Jurkat, Clone E6-1 (cell line): ENCODE results near the gene COPS6.
"Not testable (repeated sequence)": the region's sequence is repeated elsewhere in the genome, so short reads cannot be mapped to it uniquely, and the experiment has no call there.

ENCODE experiments used
- DNase-seq: peaks from one replicate; pipeline ENCODE4 v3.0.0-alpha.2; 2011; ENCODE audit warnings: low read depth, low spot score
- H3K4me3 ChIP-seq: 2 replicates; pipeline ENCODE4 v1.5.1; 2011; ENCODE audit warnings: mild to moderate bottlenecking, low read length, control low read depth, moderate library complexity

The COPS6 gene

GRCh38 chr7:100120733-100121036 lies 31.9 kb downstream of the COPS6 start:
- H3K4me3 ChIP-seq: peak overlapping the region; percentile 80
- no peak for DNase-seq

GRCh38 chr7:100122067-100122466 lies 33.3 kb downstream of the COPS6 start:
- no peak for DNase-seq
- no peak overlapping the region for H3K4me3 ChIP-seq

- DNase-seq: no peak
- no peak overlapping the region for H3K4me3 ChIP-seq
Measured at GRCh38 chr7:100122568-100122967, 33.8 kb downstream of the COPS6 start.

GRCh38 chr7:100124301-100125230 lies 35.8 kb downstream of the COPS6 start:
- no peak overlapping the region for H3K4me3 ChIP-seq

DNA sequence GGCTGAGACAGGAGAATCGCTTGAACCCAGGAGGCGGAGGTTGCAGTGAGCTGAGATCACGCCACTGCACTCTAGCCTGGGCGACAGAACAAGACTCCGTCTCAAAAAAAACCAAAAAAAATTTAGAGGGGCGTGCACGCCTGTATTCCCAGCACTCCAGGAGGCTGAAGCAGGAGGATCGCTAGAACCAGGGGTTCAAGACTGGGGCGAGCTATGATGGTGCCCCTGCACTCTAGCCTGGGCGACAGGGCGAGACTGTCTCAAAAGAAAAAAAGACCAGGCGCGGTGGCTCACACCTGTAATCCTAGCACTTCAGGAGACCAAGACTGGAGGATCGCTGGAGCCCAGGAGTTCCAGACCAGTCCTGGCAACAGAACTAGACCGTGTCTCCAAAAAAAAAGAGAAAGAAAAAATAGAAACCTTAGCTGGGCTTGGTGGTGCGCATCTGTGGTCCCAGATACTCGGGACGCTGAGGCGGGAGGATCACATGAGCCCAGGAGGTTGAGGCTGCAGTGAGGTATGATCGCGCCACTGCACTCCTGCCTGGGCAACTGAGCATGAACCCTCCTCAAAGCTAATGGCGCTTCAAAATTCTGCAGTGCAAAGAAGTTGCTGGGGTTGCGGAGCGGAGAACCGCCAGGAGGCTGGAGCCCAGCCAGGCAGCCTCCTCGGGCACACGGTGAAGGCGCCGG lies 37.6 kb downstream of the COPS6 start:
- no peak for DNase-seq
- H3K4me3 ChIP-seq: peak overlapping the region; percentile 92

More at GRCh38 chr7:100124301-100125230, 35.8 kb downstream of the COPS6 start:
- DNase-seq: no peak

DNA sequence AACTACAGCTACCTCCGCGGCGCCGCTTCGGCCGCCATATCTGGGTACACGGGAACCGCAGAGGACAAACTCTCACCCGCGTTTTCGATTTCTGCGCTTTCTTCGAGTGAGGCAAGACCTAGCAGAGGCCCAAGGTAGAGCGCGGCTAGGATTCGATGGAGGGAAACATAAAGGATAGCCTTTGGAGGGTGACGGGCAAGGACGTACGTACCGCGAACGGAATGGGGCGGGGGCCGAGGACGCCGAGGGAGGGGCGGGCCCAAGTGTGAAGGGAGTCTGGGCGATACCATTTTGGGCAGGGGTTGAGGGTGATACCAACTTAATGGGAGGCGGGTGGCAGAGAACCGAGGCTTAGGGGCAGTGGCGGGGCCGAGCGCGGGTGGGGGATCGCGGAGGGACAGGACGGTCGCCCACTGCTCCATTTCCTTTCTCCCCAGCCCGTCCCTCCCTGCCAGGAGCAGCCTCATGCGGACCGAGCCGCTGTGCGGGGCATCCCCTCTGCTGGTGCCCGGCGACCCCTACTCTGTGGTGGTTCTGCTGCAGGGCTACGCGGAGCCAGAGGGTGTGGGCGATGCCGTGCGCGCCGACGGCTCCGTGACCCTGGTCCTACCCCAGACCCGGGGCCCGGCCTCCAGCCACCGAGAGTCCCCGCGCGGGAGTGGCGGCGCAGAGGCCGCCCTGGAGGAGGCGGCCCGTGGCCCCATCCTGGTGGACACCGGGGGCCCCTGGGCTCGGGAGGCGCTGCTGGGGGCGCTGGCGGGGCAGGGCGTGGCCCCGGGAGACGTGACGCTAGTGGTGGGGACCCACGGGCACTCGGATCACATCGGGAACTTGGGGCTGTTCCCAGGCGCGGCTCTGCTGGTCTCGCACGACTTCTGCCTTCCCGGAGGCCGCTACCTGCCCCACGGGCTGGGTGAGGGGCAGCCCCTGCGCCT lies 38.4 kb downstream of the COPS6 start, which contains the start of gene MBLAC1:
TSS of gene MBLAC1 (plus strand) at position 37 of the 935 bp plus-strand sequence. CDS start at position 466, 429 bp downstream.
- H3K4me3 ChIP-seq: peak within 1 kb of the TSS; percentile 92
- DNase-seq: peak; percentile 93

DNA sequence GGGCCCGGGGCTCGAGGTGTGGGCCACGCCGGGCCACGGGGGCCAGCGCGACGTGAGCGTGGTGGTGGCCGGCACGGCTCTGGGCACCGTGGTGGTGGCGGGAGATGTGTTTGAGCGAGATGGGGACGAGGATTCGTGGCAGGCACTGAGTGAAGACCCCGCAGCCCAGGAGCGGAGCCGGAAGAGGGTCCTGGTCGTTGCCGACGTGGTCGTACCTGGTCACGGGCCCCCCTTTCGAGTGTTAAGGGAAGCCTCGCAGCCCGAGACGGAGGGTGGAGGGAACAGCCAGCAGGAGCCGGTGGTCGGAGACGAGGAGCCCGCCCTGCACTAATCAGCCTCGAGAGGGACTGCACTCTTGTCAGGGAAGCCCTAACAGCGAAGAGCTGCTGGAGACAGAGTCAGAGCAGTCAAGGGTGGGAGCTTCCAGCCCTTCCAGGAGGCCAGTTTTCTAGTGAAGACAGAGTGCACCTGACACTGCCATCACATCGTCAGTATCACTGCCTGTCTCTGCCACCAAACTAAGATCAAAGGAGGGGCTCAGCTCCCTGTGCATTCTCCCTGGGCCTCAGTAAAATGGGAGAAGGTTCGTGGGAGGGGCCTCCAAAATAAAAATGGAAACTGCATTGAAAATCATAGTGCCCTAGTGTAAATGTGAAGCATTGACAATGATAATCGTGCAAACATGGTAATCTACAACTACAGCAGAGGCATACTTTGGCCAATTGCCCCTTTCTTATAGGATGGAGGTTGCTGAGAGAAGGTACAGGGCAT lies 39.3 kb downstream of the COPS6 start:
- no peak for DNase-seq
- peak overlapping the region; percentile 92 for H3K4me3 ChIP-seq

- DNase-seq: no peak
- no peak overlapping the region for H3K4me3 ChIP-seq
Measured at GRCh38 chr7:100128637-100128963, 39.8 kb downstream of the COPS6 start.

- DNase-seq, H3K4me3 ChIP-seq: not testable (repeated sequence)
Measured at GRCh38 chr7:100130220-100130607, 41.4 kb downstream of the COPS6 start.

DNA sequence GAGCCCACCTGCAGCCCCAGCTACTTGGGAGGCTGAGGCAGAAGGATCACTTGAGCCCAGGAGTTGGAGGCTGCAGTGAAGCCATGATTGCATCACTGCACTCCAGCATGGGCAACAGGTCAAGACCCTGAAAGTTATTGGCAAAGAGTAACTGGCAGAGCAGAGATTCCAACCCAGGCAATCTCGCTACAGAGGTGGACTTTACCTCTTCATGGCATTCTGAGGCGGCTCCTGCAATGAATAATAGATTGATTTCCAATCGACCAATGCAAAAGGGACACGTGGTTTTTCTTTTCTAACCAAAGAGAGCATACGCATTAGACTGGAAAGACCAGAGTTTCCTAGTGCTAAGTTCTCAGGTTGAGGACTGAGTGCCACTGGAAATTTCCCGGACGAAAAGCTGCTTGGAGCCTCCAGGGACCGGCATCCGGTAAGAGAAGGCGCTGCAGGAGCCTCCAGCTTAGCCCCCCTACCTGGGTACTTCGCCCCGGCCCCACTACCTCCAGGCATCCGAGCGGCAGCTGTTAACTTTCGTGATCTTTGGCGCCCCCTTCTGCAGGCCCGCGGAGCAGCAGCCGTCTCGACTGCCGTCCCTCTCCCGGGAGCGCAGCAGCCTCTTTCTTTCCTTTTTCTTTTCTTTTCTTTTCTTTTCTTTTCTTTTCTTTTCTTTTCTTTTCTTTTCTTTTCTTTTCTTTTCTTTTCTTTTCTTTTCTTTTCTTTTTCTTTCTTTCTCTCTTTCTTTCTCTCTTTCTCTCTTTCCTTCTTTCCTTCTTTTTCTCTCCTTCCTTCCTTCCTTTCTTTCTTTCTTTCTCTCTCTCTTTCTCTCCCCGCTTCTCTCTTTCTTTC lies 42.1 kb downstream of the COPS6 start:
- peak; percentile 44 for DNase-seq
- H3K4me3 ChIP-seq: peak overlapping the region; percentile 27

- DNase-seq: no peak
- H3K4me3 ChIP-seq: no peak overlapping the region
Measured at GRCh38 chr7:100132126-100132525, 43.4 kb downstream of the COPS6 start.

GRCh38 chr7:100132697-100133151 lies 44.0 kb downstream of the COPS6 start:
- no peak overlapping the region for H3K4me3 ChIP-seq
- peak; percentile 64 for DNase-seq

DNA sequence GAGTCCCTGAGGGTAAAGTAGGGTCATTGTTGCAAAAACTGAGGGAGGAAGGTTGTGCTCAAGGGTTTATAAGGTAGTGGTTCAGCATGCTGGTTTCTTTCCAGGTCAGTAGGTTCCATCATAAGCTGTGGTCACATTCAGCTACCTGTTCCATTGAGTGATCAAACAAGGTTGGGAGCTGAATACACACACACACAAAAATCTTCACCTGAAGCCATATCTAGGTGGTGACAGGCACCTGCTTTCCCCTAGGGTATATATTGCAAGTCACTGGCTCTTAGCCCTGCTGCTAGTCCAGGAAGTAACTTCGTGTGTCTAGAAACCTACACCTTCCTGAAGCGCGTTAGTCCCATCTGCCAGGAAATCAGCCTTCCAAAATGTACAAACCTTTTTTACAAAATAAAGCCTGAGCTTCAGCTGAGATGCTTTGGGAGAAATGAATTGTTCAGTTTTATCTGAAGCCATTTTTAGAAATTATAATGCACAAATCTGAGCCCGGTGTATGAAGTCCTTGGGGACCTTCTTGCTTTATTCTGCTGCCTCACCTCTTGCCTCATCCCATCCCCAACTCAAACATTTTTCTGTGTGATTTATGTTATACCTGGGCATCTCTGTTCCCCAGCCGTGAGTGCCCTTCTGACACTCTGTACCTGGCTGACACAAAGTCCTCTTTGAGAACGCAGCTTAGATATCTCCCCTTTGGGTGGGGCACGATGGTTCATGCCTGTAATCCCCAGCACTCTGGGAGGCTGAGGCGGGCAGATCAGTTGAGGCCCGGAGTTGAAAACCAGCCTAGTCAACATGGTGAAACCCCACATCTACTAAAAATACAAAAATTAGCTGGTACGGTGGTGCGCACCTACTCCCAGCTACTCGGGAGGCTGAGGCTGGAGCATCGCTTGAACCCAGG lies 49.3 kb downstream of the COPS6 start:
- no peak overlapping the region for H3K4me3 ChIP-seq

GRCh38 chr7:100141555-100141949 lies 52.8 kb downstream of the COPS6 start:
- DNase-seq: no peak

More for the DNA sequence above, 49.3 kb downstream of the COPS6 start:
- no peak for DNase-seq

More at GRCh38 chr7:100141555-100141949, 52.8 kb downstream of the COPS6 start:
- no peak overlapping the region for H3K4me3 ChIP-seq
